Lower leg skin (tissue), 4 donors: Measurements from ENCODE around the gene PARP6. TPM values are rescaled to one million over a fixed set of nuclear protein-coding genes. Genes with fewer than 3 reads are reported as not detected.

Experiments used
- DNase-seq, 2 donors: peaks; one replicate each; pipeline ENCODE4 v3.0.0-alpha.2; 2019; ENCODE audit warnings: low spot score in 2 of 2
- H3K4me3 ChIP-seq: fragments of 200-600 bp; sonication (generic); 2 replicates; pipeline ENCODE4 v1.5.1; 2017; ENCODE audit warnings: mild to moderate bottlenecking, low read depth; ENCODE audit not compliant: poor library complexity, severe bottlenecking
- POLR2A ChIP-seq, 2 donors: fragments of 450-650 bp; IDR thresholded peaks; one replicate each; pipeline ENCODE4 v1.6.1; 2016 to 2017; ENCODE audit warnings: antibody characterized with exemption in 2 of 2, mild to moderate bottlenecking in 1 of 2, moderate library complexity in 1 of 2
- WGBS, 2 donors: methylation state at CpG; one replicate each; pipeline ENCODE4 v1.1.5; 2018; 5-methylcytosine and 5-hydroxymethylcytosine counted together
- intact Hi-C: fragments of 100-400 bp; cut with DNase I; formaldehyde crosslinking; loops from one replicate; pipeline ENCODE4 v1.15.0; 2023; ENCODE audit warnings: low total_unique reads
- total RNA-seq, 4 donors: library from RNA; depleted of rRNA; stranded (reverse); fragments of >200 nt; gene quantifications; one replicate each; pipeline ENCODE4 v1.1.0, GENCODE V29; 2016
- TF ChIP-seq, protein P1 (sequence below), 3 donors: fragments of 450-650 bp; IDR thresholded peaks; one replicate each; pipeline ENCODE4 v1.5.1; 2016; ENCODE audit warnings: antibody characterized with exemption in 3 of 3, mild to moderate bottlenecking in 3 of 3, moderate library complexity in 2 of 3

The PARP6 gene
- total RNA-seq, 4 donors from 2014 or later, result 47.4 to 61.7 (median 54.8) TPM

DNA sequence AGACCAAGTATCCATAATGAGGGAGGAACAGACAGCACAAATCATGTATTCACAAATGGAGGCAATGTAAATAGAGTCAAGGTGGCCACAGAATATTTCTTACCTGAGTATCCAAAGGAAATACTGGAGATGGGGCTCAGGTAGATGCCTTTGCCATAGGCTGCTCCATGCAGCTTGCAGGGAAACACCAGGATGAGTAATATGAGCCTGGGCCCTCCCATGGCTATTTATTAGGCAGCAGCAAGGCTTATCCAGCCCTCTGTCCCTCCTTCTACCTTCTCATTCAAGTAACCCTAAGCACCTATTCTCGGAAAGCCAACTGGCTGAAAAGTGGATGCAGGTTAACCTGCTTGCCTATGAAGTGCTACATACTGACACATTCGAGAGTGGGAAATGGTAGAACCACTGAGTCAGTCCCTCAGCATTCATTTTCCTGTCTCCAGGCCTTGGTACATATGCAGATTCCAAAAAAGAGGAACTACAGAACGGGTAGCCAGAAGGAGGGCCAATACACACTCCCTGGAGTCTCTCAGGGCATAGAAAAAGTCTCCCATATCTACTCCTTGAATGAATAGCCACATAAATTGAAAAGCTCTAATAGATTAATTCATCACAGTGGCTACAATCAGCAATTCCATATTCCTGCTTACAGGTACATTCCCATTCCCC lies 23.1 kb downstream of the PARP6 start:
- DNase-seq, result no peak
- no peak for TF ChIP-seq POLR2A (IDR thresholded peaks at IDR 0.05)
- TF ChIP-seq, protein P1, sequence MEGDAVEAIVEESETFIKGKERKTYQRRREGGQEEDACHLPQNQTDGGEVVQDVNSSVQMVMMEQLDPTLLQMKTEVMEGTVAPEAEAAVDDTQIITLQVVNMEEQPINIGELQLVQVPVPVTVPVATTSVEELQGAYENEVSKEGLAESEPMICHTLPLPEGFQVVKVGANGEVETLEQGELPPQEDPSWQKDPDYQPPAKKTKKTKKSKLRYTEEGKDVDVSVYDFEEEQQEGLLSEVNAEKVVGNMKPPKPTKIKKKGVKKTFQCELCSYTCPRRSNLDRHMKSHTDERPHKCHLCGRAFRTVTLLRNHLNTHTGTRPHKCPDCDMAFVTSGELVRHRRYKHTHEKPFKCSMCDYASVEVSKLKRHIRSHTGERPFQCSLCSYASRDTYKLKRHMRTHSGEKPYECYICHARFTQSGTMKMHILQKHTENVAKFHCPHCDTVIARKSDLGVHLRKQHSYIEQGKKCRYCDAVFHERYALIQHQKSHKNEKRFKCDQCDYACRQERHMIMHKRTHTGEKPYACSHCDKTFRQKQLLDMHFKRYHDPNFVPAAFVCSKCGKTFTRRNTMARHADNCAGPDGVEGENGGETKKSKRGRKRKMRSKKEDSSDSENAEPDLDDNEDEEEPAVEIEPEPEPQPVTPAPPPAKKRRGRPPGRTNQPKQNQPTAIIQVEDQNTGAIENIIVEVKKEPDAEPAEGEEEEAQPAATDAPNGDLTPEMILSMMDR (IDR thresholded peaks at IDR 0.05), result no peak
- no peak overlapping the region for H3K4me3 ChIP-seq
- WGBS, 2 donors, result 72 to 93% methylated on average over 3 of the region's 3 CpGs
- intact Hi-C loops, result no loop called here

DNA sequence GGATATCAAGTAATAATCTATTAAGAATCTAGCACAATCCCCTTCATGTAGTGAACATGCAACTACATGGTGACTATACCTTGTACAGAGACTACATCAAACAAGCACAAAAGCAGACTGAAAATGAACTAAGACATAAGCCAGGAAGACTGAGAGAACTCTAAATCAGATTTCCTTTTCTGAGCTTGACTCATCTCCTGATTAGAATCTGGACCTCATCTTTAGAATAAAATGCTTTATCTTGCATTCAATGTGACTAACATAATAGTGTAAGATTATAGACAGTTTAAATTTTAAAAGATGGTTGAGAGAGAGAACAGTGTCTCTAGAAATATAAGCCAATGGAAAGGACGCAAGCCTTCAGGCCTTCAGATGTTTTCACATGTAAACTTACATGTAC lies 23.8 kb downstream of the PARP6 start:
- intact Hi-C loops, result no loop called here
- TF ChIP-seq, protein P1 (IDR thresholded peaks at IDR 0.05), result no peak
- TF ChIP-seq POLR2A (IDR thresholded peaks at IDR 0.05), result no peak
- no peak for DNase-seq
- H3K4me3 ChIP-seq, result no peak overlapping the region
- WGBS, 2 donors, result 92 to 97% methylated on average over 1 of the region's 1 CpG

DNA sequence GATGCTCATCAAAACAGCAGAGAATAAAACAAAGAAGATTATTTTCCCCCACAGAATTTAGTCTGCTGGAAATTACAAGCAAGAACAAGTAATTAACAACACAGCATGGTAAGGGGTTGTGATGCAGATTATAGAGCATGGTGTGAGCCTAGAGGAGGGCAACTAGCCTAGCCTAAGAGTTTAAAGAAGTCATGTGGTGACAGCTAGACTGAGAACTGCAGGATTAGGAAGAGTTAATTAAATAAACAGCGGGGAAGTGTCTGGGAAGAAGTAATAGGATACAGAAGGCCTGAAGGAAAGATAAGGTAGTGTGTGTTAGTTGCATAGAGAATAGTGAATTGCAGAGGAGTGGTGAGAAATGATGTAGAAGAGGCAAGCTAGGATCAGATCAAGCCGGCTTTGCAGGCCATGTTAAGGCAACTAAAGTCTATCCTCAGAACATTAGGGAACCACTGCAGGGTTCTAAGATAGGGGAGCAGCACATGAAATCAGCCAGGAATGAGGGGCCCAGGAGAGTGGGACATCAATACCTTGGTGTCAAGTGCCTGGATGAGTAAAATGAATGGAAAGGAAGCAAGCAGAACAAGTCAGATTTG lies 29.5 kb downstream of the PARP6 start:
- H3K4me3 ChIP-seq, result no peak overlapping the region
- no peak for DNase-seq
- intact Hi-C loops, result no loop called here
- WGBS, 2 donors, result 73 to 74% methylated on average over 2 of the region's 2 CpGs
- no peak for TF ChIP-seq POLR2A (IDR thresholded peaks at IDR 0.05)
- TF ChIP-seq, protein P1 (IDR thresholded peaks at IDR 0.05), result no peak

DNA sequence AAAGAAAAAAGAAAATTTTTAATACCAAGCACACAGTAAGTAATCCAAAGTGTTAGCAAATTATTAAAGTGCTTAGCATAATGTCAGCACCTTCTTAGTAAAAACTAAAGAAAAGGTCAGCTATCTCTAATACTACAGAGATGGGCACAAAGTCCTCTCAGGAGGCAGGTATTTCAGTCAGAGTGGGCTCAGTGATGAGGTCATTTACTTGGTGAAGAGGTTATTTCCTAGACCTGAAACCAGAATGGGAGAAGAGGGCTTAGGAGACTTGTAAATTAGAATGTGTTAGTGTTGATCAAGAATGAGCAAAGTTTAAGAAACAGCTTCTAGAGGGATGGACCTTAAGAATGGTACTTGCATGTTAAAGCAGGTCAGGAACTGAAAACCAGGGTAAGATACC lies 32.7 kb downstream of the PARP6 start:
- no peak for DNase-seq
- H3K4me3 ChIP-seq, result no peak overlapping the region
- intact Hi-C loops, result no loop called here
- no peak for TF ChIP-seq POLR2A (IDR thresholded peaks at IDR 0.05)
- TF ChIP-seq, protein P1 (IDR thresholded peaks at IDR 0.05), result no peak

DNA sequence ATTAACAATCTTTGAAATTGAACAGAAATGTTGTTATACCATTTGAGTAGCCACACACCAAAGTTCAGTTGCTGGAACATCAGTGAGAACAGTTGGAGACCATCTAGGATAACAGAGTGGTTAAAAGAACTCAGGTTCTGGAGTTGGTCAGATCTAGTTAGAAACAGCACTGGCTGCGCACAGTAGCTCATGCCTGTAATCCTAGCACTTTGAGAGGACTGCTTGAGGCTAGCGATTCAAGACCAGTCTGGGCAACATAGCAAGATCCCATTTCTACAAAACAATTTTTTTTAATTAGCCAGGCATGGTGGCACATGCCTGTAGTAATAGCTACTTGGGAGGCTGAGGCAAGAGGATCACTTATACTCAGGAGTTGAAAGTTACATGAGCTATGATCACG lies 33.8 kb downstream of the PARP6 start:
- TF ChIP-seq, protein P1 (IDR thresholded peaks at IDR 0.05), result no peak
- no peak for TF ChIP-seq POLR2A (IDR thresholded peaks at IDR 0.05)
- 94% methylated on average over 3 of the region's 3 CpGs for WGBS, 2 donors
- intact Hi-C loops, result no loop called here
- H3K4me3 ChIP-seq, result no peak overlapping the region
- peak in 1 of 2 donors; percentile 50 for DNase-seq

DNA sequence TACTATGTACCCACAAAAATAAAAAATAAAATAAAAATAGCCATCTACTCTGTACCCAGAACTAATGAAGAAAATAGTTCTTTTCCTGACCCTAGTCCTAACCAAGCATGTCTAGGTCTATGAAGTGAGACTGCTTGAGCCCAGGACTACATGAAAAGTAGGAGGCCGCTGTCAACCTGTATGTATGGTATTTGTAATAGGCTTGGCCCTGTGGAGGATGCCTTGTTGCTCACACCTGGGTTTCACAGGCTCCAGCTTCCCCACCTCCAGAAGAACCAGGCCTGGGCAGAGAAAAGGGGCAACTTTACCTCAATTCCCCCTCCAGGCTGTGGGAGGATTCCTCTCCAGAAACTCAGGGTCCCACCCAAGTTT lies 34.5 kb downstream of the PARP6 start:
- TF ChIP-seq POLR2A (IDR thresholded peaks at IDR 0.05), result no peak
- TF ChIP-seq, protein P1 (IDR thresholded peaks at IDR 0.05), result no peak
- H3K4me3 ChIP-seq, result no peak overlapping the region
- intact Hi-C loops, result no loop called here
- peak in 1 of 2 donors; percentile 43 for DNase-seq
- WGBS, 2 donors, result 80 to 85% methylated on average over 1 of the region's 1 CpG
